Caco-2 (cell line): ENCODE results near the gene EGFR. TPM values are rescaled to one million over a fixed set of nuclear protein-coding genes. Genes with fewer than 3 reads are reported as not detected.

Experiments used
- BruUV-seq: library from RNA; stranded (reverse); fragments of 400-500 nt; replicated peaks from 2 replicates; lab custom pipeline; 2021; lab: Mats Ljungman, UMichigan
- CTCF ChIA-PET: fragments of 300-600 bp; sonication (Branson Sonifier 250); formaldehyde crosslinking; loops from one replicate; lab custom pipeline; 2022; ENCODE audit warnings: antibody characterized with exemption; lab: Charles Lee
- POLR2A ChIA-PET: fragments of 300-600 bp; sonication (Branson Sonifier 250); formaldehyde crosslinking; loops from one replicate; lab custom pipeline; 2022; ENCODE audit warnings: antibody characterized with exemption; lab: Charles Lee
- DNase-seq, 2 experiments: peaks; one replicate each; pipeline versions ENCODE4 v3.0.0 to v3.0.0-alpha.2; 2020 to 2022
- H3K27me3 ChIP-seq: replicated peaks from 2 replicates; pipeline ENCODE4 v1.6.0; 2011; ENCODE audit warnings: low read length; ENCODE audit not compliant: control insufficient read depth, insufficient read depth
- H3K36me3 ChIP-seq: 2 replicates; pipeline ENCODE4 v1.5.1; 2011; ENCODE audit warnings: low read length; ENCODE audit not compliant: control insufficient read depth, insufficient read depth
- H3K4me1 ChIP-seq: fragments of 250-450 bp; sonication (Bioruptor Pico); 2 replicates; pipeline ENCODE4 v1.5.1; 2020; ENCODE audit warnings: mild to moderate bottlenecking
- H3K4me3 ChIP-seq: 2 replicates; pipeline ENCODE4 v1.5.1; 2011; ENCODE audit warnings: low read depth, mild to moderate bottlenecking, control low read depth, low read length
- H3K9me3 ChIP-seq: fragments of 250-450 bp; sonication (Bioruptor Pico); 2 replicates; pipeline ENCODE4 v1.5.1; 2020; ENCODE audit warnings: mild to moderate bottlenecking, moderate library complexity
- H3K27ac Mint-ChIP-seq: one replicate; pipeline ENCODE4 v1.8.0; 2022; ENCODE audit warnings: mixed read lengths; ENCODE audit not compliant: unreplicated experiment
- H3K27me3 Mint-ChIP-seq: one replicate; pipeline ENCODE4 v1.8.0; 2022; ENCODE audit warnings: mixed read lengths; ENCODE audit not compliant: insufficient read depth, unreplicated experiment
- H3K36me3 Mint-ChIP-seq: one replicate; pipeline ENCODE4 v1.8.0; 2022; ENCODE audit warnings: mild to moderate bottlenecking, mixed read lengths; ENCODE audit not compliant: insufficient read depth, unreplicated experiment
- H3K4me1 Mint-ChIP-seq: one replicate; pipeline ENCODE4 v1.8.0; 2022; ENCODE audit warnings: low read depth, mixed read lengths; ENCODE audit not compliant: unreplicated experiment
- H3K4me3 Mint-ChIP-seq: one replicate; pipeline ENCODE4 v1.8.0; 2022; ENCODE audit warnings: mild to moderate bottlenecking, moderate library complexity, mixed read lengths; ENCODE audit not compliant: unreplicated experiment
- H3K9me3 Mint-ChIP-seq: one replicate; pipeline ENCODE4 v1.8.0; 2022; ENCODE audit warnings: mixed read lengths; ENCODE audit not compliant: unreplicated experiment
- CTCF ChIP-seq, 2 experiments: fragments of 200-600 bp in 1 of 2; IDR thresholded peaks; 1 replicate in 1 of 2; 2 replicates in 1 of 2; pipeline versions ENCODE4 v1.5.1 to v1.8.0; 2011 to 2022; ENCODE audit warnings: antibody characterized with exemption in 1 of 2, control low read depth in 1 of 2, inconsistent platforms in 1 of 2, low read depth in 1 of 2, low read length in 1 of 2, mild to moderate bottlenecking in 1 of 2, moderate library complexity in 1 of 2; ENCODE audit not compliant: insufficient read depth in 1 of 2, severe bottlenecking in 1 of 2, unreplicated experiment in 1 of 2
- intact Hi-C: fragments of 100-400 bp; cut with micrococcal nuclease; formaldehyde crosslinking; loops from one replicate; pipeline ENCODE4 v1.10.0; 2022; ENCODE audit not compliant: unreplicated experiment
- total RNA-seq: library from RNA; stranded (reverse); gene quantifications from 2 replicates; pipeline ENCODE4 v1.2.3, GENCODE V29; 2022

Gene EGFR
- total RNA-seq, 1 experiment from 2014 or later = 60.1 TPM

DNA sequence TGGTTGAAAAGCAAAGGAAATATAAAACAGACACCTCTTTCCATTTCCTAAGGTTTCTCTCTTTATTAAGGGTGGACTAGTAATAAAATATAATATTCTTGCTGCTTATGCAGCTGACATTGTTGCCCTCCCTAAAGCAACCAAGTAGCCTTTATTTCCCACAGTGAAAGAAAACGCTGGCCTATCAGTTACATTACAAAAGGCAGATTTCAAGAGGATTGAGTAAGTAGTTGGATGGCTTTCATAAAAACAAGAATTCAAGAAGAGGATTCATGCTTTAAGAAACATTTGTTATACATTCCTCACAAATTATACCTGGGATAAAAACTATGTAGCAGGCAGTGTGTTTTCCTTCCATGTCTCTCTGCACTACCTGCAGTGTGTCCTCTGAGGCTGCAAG lies 191.9 kb downstream of the EGFR start:
- Histone ChIP-seq H3K27me3 (no peaks in the 10 kb centered on the region), H3K4me1 (peaks cover 11% of the 10 kb centered on the region; the same call in 1 of the 2 replicates), H3K4me3 (no peak overlapping the region), H3K9me3 (no peaks in the 10 kb centered on the region), H3K36me3 (no peaks in the 10 kb centered on the region)
- DNase-seq = no peak
- H3K27ac Mint-ChIP-seq = no peak overlapping the region
- ChIA-PET POLR2A (interaction anchor here (0.6 kb wide), 1 partner anchor 135 kb away, joined by 6 read pairs; no protein-coding TSS in a partner anchor), CTCF (no interaction called here)
- TF ChIP-seq CTCF (IDR thresholded peaks at IDR 0.05; ENCODE audit: insufficient read depth in 1 of 2, low read depth in 1 of 2, low read length in 1 of 2, severe bottlenecking in 1 of 2, unreplicated experiment in 1 of 2) = no peak
- H3K36me3 Mint-ChIP-seq = peaks cover 5% of the 10 kb centered on the region
- BruUV-seq = no TSS peak
- intact Hi-C loops = no loop called here
- no peaks in the 10 kb centered on the region for H3K9me3 Mint-ChIP-seq
- H3K4me3 Mint-ChIP-seq = no peak overlapping the region
- H3K27me3 Mint-ChIP-seq = no peaks in the 10 kb centered on the region
- peaks cover 10% of the 10 kb centered on the region for H3K4me1 Mint-ChIP-seq

GRCh38 chr7:55211726-55212125 lies 192.9 kb downstream of the EGFR start:
- Mint-ChIP-seq H3K27ac (peak overlapping the region; percentile 54), H3K9me3 (no peaks in the 10 kb centered on the region), H3K36me3 (peaks cover 5% of the 10 kb centered on the region), H3K4me1 (peaks cover 10% of the 10 kb centered on the region), H3K4me3 (no peak overlapping the region), H3K27me3 (no peaks in the 10 kb centered on the region)
- no TSS peak for BruUV-seq
- DNase-seq = no peak
- ChIA-PET CTCF (no interaction called here), POLR2A (no interaction called here)
- Histone ChIP-seq H3K36me3 (no peaks in the 10 kb centered on the region), H3K9me3 (no peaks in the 10 kb centered on the region), H3K4me3 (no peak overlapping the region), H3K27me3 (no peaks in the 10 kb centered on the region), H3K4me1 (peaks cover 11% of the 10 kb centered on the region; the same call in 1 of the 2 replicates)
- intact Hi-C loops = no loop called here
- no peak for TF ChIP-seq CTCF (IDR thresholded peaks at IDR 0.05; ENCODE audit: insufficient read depth in 1 of 2, low read depth in 1 of 2, low read length in 1 of 2, severe bottlenecking in 1 of 2, unreplicated experiment in 1 of 2)

- Mint-ChIP-seq H3K36me3 (peaks cover 5% of the 10 kb centered on the region), H3K4me1 (peaks cover 10% of the 10 kb centered on the region), H3K9me3 (no peaks in the 10 kb centered on the region), H3K4me3 (no peak overlapping the region), H3K27ac (no peak overlapping the region), H3K27me3 (no peaks in the 10 kb centered on the region)
- no peaks in the 10 kb centered on the region for H3K27me3 ChIP-seq
- no peak for TF ChIP-seq CTCF (IDR thresholded peaks at IDR 0.05; ENCODE audit: insufficient read depth in 1 of 2, low read depth in 1 of 2, low read length in 1 of 2, severe bottlenecking in 1 of 2, unreplicated experiment in 1 of 2)
- no peaks in the 10 kb centered on the region for H3K36me3 ChIP-seq
- POLR2A ChIA-PET = no interaction called here
- intact Hi-C loops = no loop called here
- H3K4me3 ChIP-seq = no peak overlapping the region
- peaks cover 11% of the 10 kb centered on the region; the same call in 1 of the 2 replicates for H3K4me1 ChIP-seq
- BruUV-seq = no TSS peak
- DNase-seq = no peak
- no peaks in the 10 kb centered on the region for H3K9me3 ChIP-seq
- CTCF ChIA-PET = interaction anchor here (1.0 kb wide), 1 partner anchor 42 kb away, joined by 3 read pairs; no protein-coding TSS in a partner anchor
Measured at GRCh38 chr7:55212176-55212575, 193.4 kb downstream of the EGFR start.
